CMK (cell line): ENCODE results near the gene SEMA3C.

Experiments
- DNase-seq: peaks from one replicate; pipeline ENCODE4 v3.0.0-alpha.2; 2010; ENCODE audit warnings: low read depth

The SEMA3C gene

GRCh38 chr7:80885757-80886156 is 33.1 kb downstream of the SEMA3C start:
- DNase-seq = no peak

- DNase-seq = no peak
Observed at GRCh38 chr7:80884511-80885195, 34.2 kb downstream of the SEMA3C start.

- DNase-seq = no peak
Observed at GRCh38 chr7:80883154-80884025, 35.5 kb downstream of the SEMA3C start.

- no peak for DNase-seq
Observed at GRCh38 chr7:80882213-80882801, 36.5 kb downstream of the SEMA3C start.

GRCh38 chr7:80881351-80881900 is 37.4 kb downstream of the SEMA3C start:
- no peak for DNase-seq

- DNase-seq = no peak
Observed at GRCh38 chr7:80879849-80880248, 39.0 kb downstream of the SEMA3C start.

GRCh38 chr7:80876894-80877414 is 41.9 kb downstream of the SEMA3C start:
- DNase-seq = peak; percentile 36

GRCh38 chr7:80875537-80876120 is 43.2 kb downstream of the SEMA3C start:
- DNase-seq = no peak

- no peak for DNase-seq
Observed at GRCh38 chr7:80873140-80873539, 45.7 kb downstream of the SEMA3C start.

GRCh38 chr7:80871228-80871627 is 47.6 kb downstream of the SEMA3C start:
- no peak for DNase-seq

GRCh38 chr7:80870813-80871212 is 48.0 kb downstream of the SEMA3C start:
- DNase-seq = no peak

GRCh38 chr7:80869821-80870751 is 48.8 kb downstream of the SEMA3C start:
- DNase-seq = no peak

- DNase-seq = no peak
Observed at GRCh38 chr7:80869106-80869784, 49.6 kb downstream of the SEMA3C start.

GRCh38 chr7:80868566-80868965 is 50.3 kb downstream of the SEMA3C start:
- DNase-seq = no peak

GRCh38 chr7:80860554-80860953 is 58.3 kb downstream of the SEMA3C start:
- DNase-seq = no peak

GRCh38 chr7:80859272-80859970 is 59.4 kb downstream of the SEMA3C start:
- no peak for DNase-seq

- DNase-seq = no peak
Observed at GRCh38 chr7:80858141-80858903, 60.5 kb downstream of the SEMA3C start.

GRCh38 chr7:80856769-80857168 is 62.1 kb downstream of the SEMA3C start:
- DNase-seq = no peak

GRCh38 chr7:80851896-80852476 is 66.9 kb downstream of the SEMA3C start:
- DNase-seq = no peak
